Progenitor cell of endocrine pancreas (in vitro differentiated cells): ENCODE data around the gene A4GALT. TPM values are rescaled to one million over a fixed set of nuclear protein-coding genes. Genes with fewer than 3 reads are reported as not detected.

Experiments
- DNase-seq: peaks from one replicate; pipeline ENCODE4 v3.0.0; 2021; ENCODE audit warnings: low spot score; ENCODE audit not compliant: unreplicated experiment
- H3K27ac Mint-ChIP-seq: 2 replicates; pipeline ENCODE4 v1.8.0; 2021; ENCODE audit warnings: mild to moderate bottlenecking, moderate library complexity, mixed read lengths
- H3K27me3 Mint-ChIP-seq: 2 replicates; pipeline ENCODE4 v1.8.0; 2021; ENCODE audit warnings: mixed read lengths
- H3K36me3 Mint-ChIP-seq: 2 replicates; pipeline ENCODE4 v1.8.0; 2022; ENCODE audit warnings: mixed read lengths; ENCODE audit not compliant: insufficient read depth
- H3K4me1 Mint-ChIP-seq: 2 replicates; pipeline ENCODE4 v1.8.0; 2021; ENCODE audit warnings: low read depth, mixed read lengths
- H3K4me3 Mint-ChIP-seq: 2 replicates; pipeline ENCODE4 v1.8.0; 2021; ENCODE audit warnings: low read depth, mild to moderate bottlenecking, moderate library complexity, mixed read lengths
- H3K9me3 Mint-ChIP-seq: 2 replicates; pipeline ENCODE4 v1.8.0; 2021; ENCODE audit warnings: low read depth, mixed read lengths
- total RNA-seq: library from RNA; stranded (reverse); gene quantifications from 2 replicates; pipeline ENCODE4 v1.2.1, GENCODE V29; 2021
- TF ChIP-seq, protein P1 (sequence below): fragments of 200-600 bp; sonication (generic); IDR thresholded peaks from one replicate; pipeline ENCODE4 v1.5.0; 2021; ENCODE audit warnings: antibody characterized with exemption, mild to moderate bottlenecking; ENCODE audit not compliant: unreplicated experiment

A4GALT gene
- total RNA-seq, 1 donor from 2014 or later = 1.1 TPM

DNA sequence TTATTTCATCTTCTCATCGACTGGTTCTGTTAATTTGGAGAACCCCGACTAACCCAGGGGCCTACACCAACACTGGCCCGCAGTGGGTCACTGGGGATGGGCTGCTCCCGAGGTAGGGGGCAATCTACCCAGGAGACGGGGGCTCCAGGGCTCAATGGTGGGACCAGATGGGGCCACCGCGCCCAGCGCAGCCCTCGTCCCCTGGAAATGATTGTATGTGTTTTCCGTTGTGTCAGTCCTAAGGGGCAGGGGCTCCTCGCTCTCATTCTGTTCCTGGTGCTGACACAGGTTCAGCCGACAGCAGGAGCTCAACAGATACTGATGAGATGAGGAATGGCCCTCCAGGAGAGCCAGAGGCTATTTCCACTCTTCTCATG, 20.7 kb downstream of the A4GALT start:
- DNase-seq = no peak
- Mint-ChIP-seq H3K9me3 (no peaks in the 10 kb centered on the region), H3K27ac (no peak overlapping the region), H3K27me3 (peaks cover 5% of the 10 kb centered on the region), H3K4me1 (no peaks in the 10 kb centered on the region), H3K4me3 (no peak overlapping the region), H3K36me3 (no peaks in the 10 kb centered on the region)
- TF ChIP-seq, protein P1, sequence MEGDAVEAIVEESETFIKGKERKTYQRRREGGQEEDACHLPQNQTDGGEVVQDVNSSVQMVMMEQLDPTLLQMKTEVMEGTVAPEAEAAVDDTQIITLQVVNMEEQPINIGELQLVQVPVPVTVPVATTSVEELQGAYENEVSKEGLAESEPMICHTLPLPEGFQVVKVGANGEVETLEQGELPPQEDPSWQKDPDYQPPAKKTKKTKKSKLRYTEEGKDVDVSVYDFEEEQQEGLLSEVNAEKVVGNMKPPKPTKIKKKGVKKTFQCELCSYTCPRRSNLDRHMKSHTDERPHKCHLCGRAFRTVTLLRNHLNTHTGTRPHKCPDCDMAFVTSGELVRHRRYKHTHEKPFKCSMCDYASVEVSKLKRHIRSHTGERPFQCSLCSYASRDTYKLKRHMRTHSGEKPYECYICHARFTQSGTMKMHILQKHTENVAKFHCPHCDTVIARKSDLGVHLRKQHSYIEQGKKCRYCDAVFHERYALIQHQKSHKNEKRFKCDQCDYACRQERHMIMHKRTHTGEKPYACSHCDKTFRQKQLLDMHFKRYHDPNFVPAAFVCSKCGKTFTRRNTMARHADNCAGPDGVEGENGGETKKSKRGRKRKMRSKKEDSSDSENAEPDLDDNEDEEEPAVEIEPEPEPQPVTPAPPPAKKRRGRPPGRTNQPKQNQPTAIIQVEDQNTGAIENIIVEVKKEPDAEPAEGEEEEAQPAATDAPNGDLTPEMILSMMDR = no peak

DNA sequence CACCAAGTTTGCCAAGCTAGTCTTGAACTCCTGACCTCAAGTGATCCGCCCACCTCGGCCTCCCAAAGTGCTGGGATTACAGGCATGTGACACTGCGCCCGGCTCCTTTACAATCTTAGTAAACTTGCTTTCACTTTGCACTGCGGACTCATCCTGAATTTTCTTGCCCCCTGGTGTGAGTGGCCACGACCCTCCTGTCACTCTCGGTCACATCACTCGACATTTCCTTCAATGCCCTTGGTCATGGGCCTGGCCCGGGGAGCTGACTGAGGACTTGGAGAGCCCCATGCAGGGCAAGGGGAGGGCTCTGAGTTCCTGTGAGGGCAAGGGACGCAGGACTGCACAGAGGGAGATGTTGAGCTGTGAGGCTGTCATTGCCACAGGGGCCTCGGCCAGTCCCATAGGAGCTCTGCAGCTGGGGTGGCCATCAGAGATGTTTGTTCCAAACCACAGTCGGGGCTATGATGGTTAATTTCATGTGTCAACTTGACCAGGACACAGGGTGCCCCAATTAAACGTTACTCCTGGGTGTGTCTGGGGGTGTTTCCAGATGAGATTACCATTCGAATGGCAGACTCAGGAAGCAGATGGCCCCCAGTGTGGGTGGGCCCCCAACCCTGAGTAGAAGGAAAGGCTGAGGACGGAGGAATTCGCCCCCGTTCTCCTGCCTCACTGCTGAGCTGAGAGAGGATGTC, 21.2 kb downstream of the A4GALT start:
- Mint-ChIP-seq H3K4me3 (no peak overlapping the region), H3K27ac (peak overlapping the region; percentile 17), H3K4me1 (no peaks in the 10 kb centered on the region), H3K9me3 (no peaks in the 10 kb centered on the region), H3K36me3 (no peaks in the 10 kb centered on the region), H3K27me3 (peaks cover 5% of the 10 kb centered on the region)
- no peak for DNase-seq
- TF ChIP-seq, protein P1 = no peak

DNA sequence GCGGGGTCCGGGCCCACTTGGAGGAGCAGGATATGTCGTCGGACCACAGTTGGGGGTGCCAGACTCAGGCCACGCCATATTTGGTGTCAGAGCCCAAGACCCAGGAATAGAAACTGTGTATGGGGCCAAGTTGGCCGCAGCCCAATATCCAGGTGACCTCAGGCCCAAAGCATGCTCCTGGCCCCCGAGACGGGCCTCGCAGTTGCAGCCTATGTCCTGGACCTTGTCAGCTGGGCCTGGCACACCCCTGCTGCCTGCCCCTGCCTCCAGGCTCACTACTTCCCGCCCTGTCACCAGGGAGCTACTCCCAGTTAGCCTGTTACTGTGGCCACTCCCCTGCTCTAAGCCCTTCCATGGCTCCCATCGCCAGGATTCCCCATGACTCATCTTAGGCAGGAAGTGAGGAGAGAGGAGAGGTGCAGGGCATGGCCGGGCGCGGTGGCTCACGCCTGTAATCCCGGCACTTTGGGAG, 23.1 kb downstream of the A4GALT start:
- TF ChIP-seq, protein P1 = no peak
- Mint-ChIP-seq H3K4me1 (no peaks in the 10 kb centered on the region), H3K27me3 (peaks cover 5% of the 10 kb centered on the region), H3K36me3 (no peaks in the 10 kb centered on the region), H3K9me3 (no peaks in the 10 kb centered on the region), H3K4me3 (no peak overlapping the region), H3K27ac (no peak overlapping the region)
- no peak for DNase-seq

DNA sequence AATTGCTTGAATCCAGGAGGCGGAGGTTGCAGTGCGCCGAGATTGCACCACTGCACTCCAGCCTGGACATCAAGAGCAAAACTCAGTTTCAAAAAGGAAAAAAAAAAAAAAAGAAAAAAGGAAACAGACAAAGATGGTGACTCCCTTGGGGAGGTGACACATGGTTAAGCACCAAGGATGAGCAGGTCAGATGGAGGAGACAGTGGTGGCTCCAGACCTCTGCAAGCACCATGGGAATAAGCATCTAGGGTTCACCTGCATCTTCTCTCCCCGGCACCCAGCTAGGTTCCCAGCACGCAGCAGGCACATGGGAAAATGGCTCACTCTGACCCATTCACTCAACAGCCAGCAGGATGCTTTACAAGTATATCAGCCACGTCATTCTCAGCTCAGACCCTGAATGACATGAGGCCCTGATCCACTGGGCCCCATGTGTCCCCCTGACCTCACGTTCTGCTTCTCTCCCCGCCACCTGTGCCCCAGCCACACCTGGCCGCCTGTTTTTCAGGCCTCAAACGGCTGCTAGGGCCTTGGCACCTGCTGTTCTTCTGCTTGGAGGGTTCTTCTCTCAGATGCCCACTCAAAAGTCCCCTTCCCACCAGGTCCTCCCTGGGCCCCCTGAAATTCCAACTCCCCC, 24.2 kb downstream of the A4GALT start:
- Mint-ChIP-seq H3K9me3 (no peaks in the 10 kb centered on the region), H3K4me3 (no peak overlapping the region), H3K36me3 (no peaks in the 10 kb centered on the region), H3K4me1 (no peaks in the 10 kb centered on the region), H3K27me3 (peaks cover 5% of the 10 kb centered on the region), H3K27ac (no peak overlapping the region)
- DNase-seq = no peak
- TF ChIP-seq, protein P1 = no peak

DNA sequence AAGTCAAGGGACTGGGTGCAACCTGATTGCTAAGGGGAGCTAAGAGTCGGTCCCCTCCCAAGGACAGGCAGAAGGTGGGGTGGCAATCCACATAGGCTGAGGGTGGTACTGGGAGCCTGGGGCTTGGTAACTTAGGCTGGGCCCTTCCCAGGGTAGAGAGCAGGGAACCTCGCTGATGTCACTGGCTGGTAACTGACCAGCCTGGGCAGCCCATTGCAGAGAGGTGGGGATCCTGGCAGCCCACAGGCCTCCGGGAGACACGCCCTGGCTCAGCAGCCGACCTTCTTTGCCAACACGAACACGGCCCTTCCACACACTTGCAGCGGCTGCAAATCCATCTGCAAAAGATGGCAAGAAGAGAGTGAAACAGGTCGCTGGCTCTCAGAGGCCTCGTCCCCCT, 25.4 kb downstream of the A4GALT start:
- TF ChIP-seq, protein P1 = no peak
- Mint-ChIP-seq H3K4me3 (no peak overlapping the region), H3K27me3 (peaks cover 5% of the 10 kb centered on the region), H3K4me1 (no peaks in the 10 kb centered on the region), H3K27ac (no peak overlapping the region), H3K9me3 (no peaks in the 10 kb centered on the region), H3K36me3 (no peaks in the 10 kb centered on the region)
- no peak for DNase-seq
